ENCODE measurements around the gene PLCH2.
"Not testable (repeated sequence)": the region's sequence is repeated elsewhere in the genome, so short reads cannot be mapped to it uniquely, and the experiment has no call there.

Gene PLCH2

GRCh38 chr1:2459102-2459753 lies 16.9 kb upstream of the PLCH2 start:
- DNase-seq (ENCODE audit: extremely low read depth in 1 of 2, low read depth in 1 of 2): not testable (repeated sequence)

DNA sequence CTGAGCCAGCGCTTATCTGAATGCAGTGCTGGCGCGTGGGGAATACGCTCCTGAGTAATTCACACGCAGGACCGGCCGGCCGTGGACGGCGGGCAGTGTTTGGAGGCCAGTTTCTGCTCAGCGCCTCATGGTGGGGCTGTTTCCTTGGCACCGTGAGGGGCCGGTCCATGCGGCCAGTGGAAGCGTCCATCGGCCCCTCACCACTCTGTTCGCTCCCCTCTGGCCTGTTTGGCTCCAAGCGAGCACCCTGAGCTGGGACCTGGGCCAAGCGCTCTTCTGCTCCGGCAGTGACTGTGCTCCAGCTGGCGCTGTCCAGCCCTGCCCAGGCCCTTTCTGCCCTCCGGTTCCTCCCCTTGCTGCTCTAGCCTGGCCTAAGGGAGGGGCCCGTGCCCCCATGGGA lies 16.3 kb upstream of the PLCH2 start:
- no peak for DNase-seq (ENCODE audit: extremely low read depth in 1 of 2, low read depth in 1 of 2)

- DNase-seq (ENCODE audit: extremely low read depth in 1 of 2, low read depth in 1 of 2): no peak
Measured at GRCh38 chr1:2460203-2460602, 15.9 kb upstream of the PLCH2 start.

DNA sequence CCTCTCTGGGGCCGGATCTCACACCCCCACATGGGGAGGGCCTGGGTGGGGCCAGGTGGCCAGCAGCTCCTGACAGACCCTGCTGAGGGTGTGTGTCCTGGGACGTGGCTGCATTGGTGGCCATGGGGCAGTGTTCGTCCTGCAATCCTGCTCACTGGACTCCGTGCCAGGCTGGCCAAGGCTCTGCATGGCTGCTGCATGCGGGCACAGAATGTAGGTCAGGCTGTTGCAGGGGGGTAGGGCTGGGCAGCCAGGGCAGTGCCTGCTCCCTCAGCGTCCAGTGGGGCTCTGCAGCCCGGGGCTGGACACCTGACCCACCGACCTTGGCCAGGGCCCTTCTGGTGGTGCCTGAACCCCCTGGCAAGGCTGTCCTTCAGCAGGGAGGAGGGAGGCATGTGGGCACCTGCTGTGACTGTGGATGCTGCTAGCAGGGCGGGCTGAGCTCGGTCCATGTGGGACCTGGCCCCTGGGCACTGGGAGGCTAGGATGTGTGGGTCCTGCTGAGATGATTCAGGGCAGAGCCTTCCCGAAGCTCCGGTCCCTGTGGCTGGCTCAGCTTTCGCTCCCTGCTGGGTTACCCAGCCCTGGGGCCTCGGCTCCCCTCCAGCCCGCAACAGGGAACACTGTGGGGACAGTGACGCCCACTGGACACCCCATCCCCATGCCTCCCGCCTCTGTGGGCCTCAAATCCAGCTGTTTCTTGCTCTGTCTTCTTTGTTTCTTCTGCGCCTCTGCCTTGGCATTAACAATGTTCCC lies 14.9 kb upstream of the PLCH2 start:
- no peak for DNase-seq (ENCODE audit: extremely low read depth in 1 of 2, low read depth in 1 of 2)

- no peak for DNase-seq (ENCODE audit: extremely low read depth in 1 of 2, low read depth in 1 of 2)
Measured at GRCh38 chr1:2462819-2463218, 13.3 kb upstream of the PLCH2 start.

- DNase-seq (ENCODE audit: extremely low read depth in 1 of 2, low read depth in 1 of 2): no peak
Measured at GRCh38 chr1:2463396-2463795, 12.7 kb upstream of the PLCH2 start.

DNA sequence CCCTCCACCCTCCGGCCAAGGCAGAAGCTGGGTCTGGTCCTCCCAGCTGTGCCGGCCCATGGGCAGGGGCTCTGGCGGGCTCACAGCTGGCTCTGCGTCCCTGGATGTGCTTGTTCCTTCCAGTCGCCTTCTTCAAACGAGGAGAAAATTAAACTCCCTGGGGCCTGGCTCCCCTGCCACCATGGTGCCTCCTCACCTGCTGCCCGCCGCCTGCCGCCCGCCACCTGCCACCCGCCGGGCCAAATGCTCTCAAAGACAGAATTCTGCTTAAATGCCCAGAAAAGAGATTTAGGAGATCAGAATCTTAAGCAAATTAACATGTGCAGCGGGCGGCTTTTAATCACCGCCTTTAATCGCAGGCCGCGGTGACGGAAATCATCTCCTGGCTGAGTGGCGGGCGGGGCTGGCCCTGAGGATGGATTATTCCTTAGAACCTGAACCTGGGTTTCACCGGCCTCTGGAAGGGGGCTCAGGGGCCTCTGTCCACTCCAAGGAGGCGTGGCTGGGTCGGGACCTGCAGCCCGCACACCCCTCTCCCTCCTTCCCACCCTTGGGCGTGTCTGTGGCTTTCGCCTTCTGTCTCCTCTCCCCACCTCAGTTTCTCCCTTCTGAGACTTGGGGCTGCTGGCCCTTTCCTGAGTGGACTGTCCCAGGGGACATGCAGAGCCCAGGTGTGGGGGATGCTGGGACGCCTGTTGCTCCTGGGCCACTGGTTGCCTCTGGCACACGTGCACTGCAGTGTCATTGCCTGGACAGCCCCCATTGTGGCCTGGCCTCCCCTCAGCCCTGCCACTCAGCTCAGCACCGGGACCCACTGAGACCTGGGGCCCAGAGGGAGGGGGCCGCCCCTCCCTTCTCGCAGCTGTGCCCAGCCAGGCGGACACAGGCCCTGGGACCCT lies 10.5 kb upstream of the PLCH2 start:
- no peak for DNase-seq (ENCODE audit: extremely low read depth in 1 of 2, low read depth in 1 of 2)

- DNase-seq (ENCODE audit: extremely low read depth in 1 of 2, low read depth in 1 of 2): no peak
Measured at GRCh38 chr1:2466270-2466665, 9.8 kb upstream of the PLCH2 start.

- DNase-seq (ENCODE audit: extremely low read depth in 1 of 2, low read depth in 1 of 2): no peak
Measured at GRCh38 chr1:2466958-2467554, 9.0 kb upstream of the PLCH2 start.

- DNase-seq (ENCODE audit: extremely low read depth in 1 of 2, low read depth in 1 of 2): no peak
Measured at GRCh38 chr1:2468041-2468472, 8.0 kb upstream of the PLCH2 start.

- DNase-seq (ENCODE audit: extremely low read depth in 1 of 2, low read depth in 1 of 2): no peak
Measured at GRCh38 chr1:2468540-2468939, 7.5 kb upstream of the PLCH2 start.

- no peak for DNase-seq (ENCODE audit: extremely low read depth in 1 of 2, low read depth in 1 of 2)
Measured at GRCh38 chr1:2469103-2469940, 6.8 kb upstream of the PLCH2 start.

DNA sequence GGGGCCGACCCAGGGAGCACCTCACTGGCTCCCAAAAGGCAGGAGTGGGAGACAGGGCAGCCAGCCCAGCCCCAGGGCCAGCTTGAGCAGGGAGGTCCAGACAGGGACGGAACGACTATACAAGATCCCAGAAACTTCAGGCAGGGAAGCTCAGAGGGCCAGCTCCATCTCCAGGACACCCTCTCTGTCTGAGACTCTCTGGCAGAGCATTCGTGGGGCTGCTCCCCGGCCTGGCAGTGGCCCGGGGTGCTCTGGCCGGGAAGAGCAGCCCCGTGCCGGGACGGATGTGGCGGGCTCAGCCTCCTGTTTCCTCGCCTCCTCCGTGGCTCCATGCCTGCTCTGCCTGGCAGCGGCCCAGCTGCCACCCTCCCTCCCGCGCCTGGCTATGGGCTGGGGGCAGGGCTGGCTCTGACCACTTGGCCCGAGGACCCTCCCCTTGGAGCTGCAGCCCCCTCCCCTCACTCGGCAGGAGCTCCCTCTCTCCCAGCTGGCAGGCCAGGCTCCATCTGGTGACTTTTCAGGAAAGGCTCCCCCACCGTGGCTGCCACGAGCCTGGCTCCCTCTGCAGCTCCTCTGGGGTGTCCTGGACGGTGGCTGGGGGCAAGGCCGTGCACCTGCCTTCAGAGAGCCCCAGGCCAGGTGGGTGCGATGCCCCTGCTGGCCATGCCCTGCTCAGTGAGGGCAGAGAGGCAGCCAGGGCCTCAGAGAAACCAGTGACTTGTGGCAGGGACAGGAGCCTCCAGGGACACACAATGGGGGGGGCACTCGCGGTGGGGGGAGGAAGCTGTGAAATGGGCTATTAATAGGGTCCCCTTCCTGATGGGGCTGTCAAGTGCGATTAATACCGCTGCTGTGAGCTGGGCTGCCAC lies 5.6 kb upstream of the PLCH2 start:
- no peak for DNase-seq (ENCODE audit: extremely low read depth in 1 of 2, low read depth in 1 of 2)

GRCh38 chr1:2471159-2471471 lies 5.0 kb upstream of the PLCH2 start:
- no peak for DNase-seq (ENCODE audit: extremely low read depth in 1 of 2, low read depth in 1 of 2)

GRCh38 chr1:2471587-2472001 lies 4.5 kb upstream of the PLCH2 start:
- DNase-seq (ENCODE audit: extremely low read depth in 1 of 2, low read depth in 1 of 2): no peak

DNA sequence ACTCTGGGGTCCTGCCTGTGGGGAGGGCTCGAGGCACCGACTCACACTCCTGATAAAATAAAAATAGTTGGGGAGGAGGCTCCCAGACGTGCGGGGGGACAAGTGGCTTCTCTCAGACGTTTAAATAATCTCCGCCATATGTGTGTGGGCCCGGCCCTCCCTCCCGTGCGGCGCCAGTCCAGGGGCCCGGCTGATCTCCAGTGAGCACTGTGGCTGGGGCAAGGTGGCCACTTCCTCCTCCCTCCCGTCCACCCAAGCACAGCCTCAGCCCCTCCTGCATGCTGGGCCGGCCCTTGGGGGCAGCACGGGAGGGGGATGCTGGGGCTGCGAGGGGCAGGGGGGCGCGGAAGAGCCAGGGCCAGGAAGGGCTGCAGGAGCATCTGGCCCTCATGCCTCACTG lies 4.0 kb upstream of the PLCH2 start:
- no peak for DNase-seq (ENCODE audit: extremely low read depth in 1 of 2, low read depth in 1 of 2)

- no peak for DNase-seq (ENCODE audit: extremely low read depth in 1 of 2, low read depth in 1 of 2)
Measured at GRCh38 chr1:2472561-2473177, 3.4 kb upstream of the PLCH2 start.

DNA sequence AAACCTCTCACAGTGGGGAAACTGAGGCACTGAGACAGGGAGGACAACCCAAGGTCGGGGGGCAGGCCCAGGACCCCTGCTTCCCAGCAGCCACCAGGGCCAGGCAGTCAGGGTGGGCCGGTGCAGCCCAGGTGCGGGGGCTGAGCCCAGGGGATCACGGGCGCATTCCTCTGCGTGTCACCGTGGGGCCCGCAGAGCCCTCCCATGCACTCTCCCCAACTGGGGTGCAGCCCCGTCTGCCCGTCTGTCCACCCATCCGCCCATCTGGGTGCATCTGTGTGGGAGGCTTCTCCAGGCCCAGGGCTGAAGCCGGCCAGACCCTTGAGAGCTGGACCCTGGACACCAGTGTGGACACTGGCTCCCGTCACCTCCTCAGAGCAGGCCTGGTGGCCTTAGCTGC lies 2.9 kb upstream of the PLCH2 start:
- DNase-seq (ENCODE audit: extremely low read depth in 1 of 2, low read depth in 1 of 2): no peak

All from stimulated activated CD8-positive, alpha-beta memory T cell treated with anti-CD3 and anti-CD28 coated beads, Interleukin-7, amount 100 ng/mL, for 48 hours (primary cell).